ENCODE data around the gene AP5Z1.
A peak's percentile ranks its signal among the peaks of the same experiment; 100 is the strongest.
"Not testable (repeated sequence)": the region's sequence is repeated elsewhere in the genome, so short reads cannot be mapped to it uniquely, and the experiment has no call there.

The AP5Z1 gene

GRCh38 chr7:4789194-4790077 is 14.0 kb downstream of the AP5Z1 start:
- no peak for DNase-seq

- DNase-seq = no peak
Measured at GRCh38 chr7:4790078-4790465, 14.6 kb downstream of the AP5Z1 start.

GRCh38 chr7:4790516-4790991 is 15.1 kb downstream of the AP5Z1 start:
- no peak for DNase-seq

GRCh38 chr7:4791101-4791737 is 15.8 kb downstream of the AP5Z1 start:
- DNase-seq = no peak

DNA sequence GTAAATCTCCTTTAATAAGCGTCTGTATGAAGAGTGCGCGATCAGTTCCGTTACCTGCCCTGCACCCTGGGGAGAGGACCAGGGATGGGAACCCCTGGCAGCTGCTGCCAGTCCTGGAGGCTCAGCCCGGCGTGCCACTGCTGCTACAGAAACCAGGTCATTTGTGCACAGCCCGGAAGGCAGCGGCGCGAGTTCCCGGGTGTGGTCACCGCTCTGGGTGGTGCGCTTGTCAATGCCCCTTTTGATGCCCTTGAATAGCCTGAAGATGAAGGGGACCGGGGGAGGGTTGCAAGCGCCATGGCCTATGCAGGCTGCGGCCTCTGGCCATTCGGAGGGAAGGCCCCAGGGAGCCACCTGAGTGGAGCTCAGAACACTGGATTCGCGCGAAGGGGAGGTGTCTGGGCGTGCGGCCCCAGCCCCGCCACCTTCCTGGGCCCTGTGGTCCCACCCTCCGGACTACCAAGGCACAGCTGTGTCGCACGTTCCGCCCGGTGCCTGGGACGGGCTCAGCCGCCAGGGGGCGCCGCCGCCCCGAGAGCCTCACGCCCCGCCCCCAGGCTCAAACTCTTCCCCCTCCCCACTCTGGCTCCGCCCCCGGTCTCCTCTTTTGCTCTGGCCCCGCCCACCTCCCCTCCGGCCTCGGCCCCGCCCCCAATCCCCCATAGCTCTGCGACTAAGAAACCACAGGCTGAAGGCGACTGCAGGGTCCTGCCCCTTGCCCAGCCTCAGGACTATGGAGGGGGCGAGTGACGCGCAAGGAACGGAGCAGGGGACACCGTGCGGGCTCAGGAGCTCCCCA is 16.5 kb downstream of the AP5Z1 start:
- DNase-seq = peak; percentile 32

GRCh38 chr7:4792537-4793126 is 17.2 kb downstream of the AP5Z1 start:
- DNase-seq = no peak

DNA sequence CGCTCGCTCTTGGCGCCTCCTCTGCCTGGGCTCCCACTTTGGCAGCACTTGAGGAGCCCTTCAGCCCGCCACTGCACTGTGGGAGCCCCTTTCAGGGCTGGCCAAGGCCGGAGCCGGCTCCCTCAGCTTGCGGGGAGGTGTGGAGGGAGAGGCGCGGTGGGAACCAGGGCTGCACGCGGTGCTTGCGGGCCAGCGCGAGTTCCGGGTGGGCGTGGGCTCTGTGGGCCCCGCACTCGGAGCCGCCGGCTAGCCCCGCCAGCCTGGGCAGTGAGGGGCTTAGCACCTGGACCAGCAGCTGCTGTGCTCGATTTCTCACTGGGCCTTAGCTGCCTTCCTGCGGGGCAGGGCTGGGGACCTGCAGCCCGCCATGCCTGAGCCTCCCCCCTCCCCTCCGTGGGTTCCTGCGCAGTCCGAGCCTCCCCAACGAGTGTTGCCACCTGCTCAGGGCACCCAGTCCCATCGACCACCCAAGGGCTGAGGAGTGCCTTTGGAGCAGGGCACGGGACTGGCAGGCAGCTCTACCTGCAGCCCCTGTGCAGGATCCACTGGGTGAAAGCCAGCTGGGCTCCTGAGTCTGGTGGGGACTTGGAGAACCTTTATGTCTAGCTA is 18.1 kb downstream of the AP5Z1 start:
- not testable (repeated sequence) for DNase-seq

DNA sequence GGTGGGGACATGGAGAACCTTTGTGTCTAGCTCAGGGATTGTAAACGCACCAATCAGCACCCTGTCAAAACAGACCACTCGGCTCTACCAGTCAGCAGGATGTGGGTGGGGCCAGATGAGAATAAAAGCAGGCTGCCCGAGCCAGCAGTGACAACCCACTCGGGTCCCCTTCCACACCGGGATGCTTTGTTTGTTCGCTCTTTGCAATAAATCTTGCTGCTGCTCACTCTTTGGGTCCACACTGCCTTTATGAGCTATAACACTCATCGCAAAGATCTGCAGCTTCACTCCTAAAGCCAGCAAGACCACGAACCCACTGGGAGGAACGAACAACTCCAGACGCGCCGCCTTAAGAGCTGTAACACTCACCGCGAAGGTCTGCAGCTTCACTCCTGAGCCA is 18.7 kb downstream of the AP5Z1 start:
- not testable (repeated sequence) for DNase-seq

DNA sequence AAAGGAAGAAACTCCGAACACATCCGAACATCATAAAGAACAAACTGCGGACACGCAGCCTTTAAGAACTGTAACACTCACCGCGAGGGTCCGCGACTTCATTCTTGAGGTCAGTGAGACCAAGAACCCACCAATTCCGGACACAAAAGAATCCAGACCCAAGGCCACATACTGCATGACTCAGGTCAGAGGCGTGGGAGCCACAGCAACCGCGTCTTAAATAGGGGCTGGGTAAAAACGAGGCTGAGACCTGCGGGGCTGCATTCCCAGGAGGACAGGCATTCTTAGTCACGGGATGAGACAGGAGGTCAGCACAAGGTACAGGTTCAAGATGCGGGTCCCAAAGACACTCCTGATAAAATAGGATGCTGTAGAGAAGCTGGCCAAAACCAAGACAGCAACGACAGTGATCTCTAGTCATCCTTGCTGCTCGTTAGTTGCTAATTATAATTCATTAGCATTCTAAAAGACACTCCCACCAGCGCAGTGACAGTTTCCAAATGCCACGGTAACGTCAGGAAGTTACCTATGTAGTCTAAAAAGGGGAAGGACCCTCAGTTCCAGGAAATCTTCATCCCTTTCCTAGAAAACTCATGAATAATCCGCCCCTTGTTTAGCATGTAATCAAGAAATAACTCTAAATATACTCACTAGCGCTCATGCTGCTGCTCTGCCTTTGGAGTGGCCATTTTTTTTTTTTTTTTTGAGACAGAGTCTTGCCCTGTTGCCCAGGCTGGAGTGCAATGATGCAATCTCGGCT is 19.3 kb downstream of the AP5Z1 start:
- DNase-seq = no peak

DNA sequence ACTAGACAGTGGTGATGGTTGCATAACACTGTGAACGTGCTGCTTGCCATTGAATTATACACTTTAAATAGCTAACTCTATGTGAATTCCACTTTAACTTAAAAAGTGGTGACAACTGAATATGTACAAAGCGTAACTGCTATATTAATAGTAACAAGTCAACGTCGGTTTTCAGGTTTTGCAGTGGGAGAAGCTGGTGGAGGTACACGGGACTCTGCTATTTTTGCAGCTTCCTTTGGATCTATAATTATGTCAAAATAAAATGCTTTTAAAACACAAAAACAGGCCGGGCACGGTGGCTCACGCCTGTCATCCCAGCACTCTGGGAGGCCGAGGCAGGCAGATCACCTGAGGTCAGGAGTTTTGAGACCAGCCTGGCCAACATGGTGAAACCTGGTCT is 21.0 kb downstream of the AP5Z1 start:
- no peak for DNase-seq

GRCh38 chr7:4797858-4798705 is 22.7 kb downstream of the AP5Z1 start:
- DNase-seq = no peak

DNA sequence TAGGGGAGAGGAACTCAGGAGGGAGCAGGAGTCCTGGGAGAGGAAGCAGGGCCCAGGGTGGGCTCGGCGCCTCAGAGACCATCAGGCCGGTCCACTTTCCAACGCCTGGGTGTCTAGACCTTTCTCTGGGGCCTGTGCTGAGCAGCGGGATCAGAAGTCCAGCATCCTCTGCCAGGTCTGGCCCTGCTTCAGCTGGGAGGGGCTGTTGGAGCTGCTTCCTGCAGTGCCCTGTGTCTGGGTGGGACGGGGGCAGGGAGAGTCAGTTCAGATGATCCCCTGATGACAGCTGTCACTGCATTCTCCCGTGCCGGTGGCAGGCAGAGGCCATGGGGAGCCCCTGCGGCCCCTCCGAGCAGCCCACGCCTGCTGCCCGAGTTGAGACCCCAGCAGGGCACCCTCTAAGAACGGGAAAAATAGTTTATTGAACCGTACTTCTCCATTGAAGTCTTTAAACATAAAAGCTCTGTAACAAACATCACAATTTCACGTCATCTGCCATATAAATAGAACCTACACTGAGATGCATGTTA is 23.3 kb downstream of the AP5Z1 start:
- DNase-seq = no peak

GRCh38 chr7:4799508-4800268 is 24.3 kb downstream of the AP5Z1 start:
- DNase-seq = no peak

DNA sequence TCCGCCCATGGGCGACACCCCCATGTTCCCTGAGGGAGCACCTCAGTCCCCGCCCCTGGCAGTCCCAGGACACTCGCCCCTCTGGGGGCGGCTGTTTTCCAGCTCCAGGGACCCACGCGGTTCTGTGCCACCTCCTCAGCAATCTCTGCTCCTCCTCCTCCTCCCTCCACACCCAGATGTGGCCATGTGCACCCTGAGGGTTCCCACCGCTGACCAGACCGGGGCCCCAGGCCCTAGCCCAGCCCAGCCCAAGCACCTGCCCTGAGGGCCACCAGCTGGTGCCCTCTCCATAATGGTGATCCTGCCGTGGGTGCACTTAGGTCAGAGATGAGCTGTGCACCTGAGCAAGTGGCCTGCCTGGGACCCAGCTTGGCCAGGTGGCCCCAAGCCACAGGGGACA is 25.1 kb downstream of the AP5Z1 start:
- DNase-seq = no peak

DNA sequence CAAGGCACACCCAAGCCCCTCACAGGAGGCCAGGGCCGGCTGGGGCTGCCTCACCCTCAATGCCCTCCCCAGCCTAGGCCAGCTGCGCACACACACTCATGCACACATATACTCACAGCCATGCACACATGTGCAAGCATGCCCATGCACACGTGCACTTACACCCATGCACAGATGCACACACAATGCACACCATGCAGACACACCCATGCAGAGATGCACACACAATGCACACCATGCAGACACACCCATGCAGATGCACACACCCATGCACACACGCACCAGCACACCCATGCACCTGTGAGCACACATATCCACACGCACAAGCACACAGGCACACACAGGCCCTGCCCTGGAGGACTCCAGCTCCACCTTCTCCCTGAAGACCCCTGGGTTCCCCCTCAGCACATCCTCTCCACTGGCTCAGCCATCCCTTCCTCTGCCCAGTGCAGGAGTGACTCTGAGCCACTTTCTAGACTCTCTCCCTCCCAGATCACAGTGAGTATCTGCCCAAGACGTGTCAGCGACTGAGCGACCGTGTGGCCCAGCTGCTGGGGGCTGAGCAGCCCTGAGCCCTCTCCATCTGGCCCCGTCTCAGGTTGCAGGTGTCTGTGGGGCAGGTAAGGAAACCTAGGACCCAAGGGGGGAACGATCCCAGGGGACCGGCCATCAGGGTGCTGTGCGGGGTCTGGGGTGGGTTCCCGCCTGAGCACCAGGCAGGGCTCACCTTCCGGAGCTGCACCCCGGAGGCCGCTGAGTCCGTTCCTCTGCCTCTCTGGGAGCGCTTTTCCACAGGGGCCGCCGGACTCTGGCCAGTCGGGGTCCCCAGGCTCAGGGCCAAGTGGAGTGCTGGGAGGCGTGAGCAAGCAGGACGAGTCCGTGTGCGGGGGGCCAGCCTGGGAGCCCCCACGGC is 25.8 kb downstream of the AP5Z1 start:
- DNase-seq = no peak

DNA sequence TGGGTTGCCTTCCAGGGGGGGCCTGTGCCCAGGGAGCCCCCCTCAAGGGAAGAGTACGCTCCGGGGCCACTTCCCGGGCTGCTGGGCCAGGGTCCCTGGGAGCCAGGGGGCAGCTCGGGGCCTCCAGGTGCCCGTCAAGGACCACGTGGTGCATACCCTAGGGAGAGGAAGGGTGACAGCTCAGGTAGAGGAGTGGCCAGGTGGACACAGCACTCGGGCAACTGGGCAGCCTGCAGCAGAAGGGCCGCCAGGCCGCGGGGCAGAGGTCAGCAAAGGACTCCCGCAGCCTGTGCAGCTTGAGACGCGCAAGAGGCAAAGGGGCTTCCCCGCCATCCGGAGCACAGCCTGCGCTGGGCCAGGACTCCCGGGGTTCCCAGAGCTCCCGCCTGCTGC is 26.4 kb downstream of the AP5Z1 start:
- DNase-seq = no peak

DNA sequence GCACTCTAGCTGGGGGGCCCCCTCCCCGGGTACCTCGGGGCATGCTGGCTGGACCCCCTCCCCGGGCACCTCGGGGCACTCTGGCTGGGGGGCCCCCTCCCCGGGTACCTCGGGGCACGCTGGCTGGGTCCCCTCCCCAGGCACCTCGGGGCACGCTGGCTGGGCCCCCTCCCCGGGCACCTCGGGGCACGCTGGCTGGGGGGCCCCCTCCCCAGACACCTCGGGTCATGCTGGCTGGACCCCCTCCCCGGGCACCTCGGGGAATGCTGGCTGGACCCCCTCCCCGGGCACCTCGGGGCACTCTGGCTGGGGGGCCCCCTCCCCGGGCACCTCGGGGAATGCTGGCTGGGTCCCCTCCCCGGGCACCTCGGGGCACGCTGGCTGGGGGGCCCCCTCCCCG is 27.2 kb downstream of the AP5Z1 start:
- DNase-seq = not testable (repeated sequence)

GRCh38 chr7:4803397-4804241 is 28.2 kb downstream of the AP5Z1 start:
- DNase-seq = no peak
